Measurements from ENCODE around the gene TRAPPC13.
A peak's percentile ranks its signal among the peaks of the same experiment; 100 is the strongest.
"Not testable (repeated sequence)": the region's sequence is repeated elsewhere in the genome, so short reads cannot be mapped to it uniquely, and the experiment has no call there.

TRAPPC13 gene

DNA sequence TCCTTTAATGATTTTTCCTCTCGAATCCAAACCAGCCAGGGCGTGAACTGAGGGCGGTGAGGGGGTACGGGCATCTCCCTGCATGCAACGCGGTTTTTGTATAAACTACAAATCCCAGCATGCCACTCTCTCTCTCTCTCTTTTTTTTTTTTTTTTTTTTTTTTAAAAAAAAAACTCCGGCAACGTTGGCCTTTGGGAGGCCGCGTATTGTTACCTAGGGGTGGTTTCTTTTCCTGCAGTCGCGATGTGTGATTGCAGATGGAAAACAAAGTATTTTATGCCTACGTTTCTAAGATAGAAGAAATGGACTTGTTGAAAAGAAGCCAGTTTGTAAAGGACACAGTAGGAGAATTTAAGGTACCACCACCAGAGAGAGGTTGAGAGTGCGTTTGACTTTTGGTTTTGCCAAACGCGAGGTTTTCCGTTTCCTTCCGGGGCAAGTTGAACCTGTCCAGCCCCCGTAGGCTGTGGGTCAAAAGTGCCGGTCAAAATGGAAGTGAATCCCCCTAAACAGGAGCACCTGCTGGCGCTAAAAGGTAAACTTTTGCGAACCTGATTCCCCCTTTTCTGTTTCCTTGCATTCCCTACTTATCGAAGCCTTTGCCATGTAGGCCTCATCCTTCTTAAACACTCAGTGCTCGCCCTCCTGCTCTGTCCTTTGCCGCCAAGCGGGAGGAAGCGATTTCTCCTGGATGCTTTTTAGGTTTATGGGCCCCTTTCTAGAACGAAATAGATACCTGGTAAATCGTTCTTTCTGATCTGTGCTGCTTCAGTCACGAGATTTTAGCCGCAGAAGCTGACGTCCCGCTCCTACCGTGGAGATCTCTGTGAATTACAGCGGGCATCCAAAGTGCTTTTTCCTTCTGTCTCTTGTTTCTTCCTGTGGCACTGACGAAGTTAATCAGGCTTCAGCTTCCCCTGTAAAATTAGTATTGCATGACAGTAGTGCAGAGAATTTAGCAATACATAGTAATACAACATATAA is at the start of gene TRAPPC13, which contains the start of gene SHLD3:
Gene TRAPPC13, plus strand, starts transcription at position 457 of the 985 bp plus-strand sequence. Its CDS starts 34 bp downstream, at position 491.
Gene SHLD3, plus strand, starts transcription at position 457 of the 985 bp plus-strand sequence. CDS start 4,561 bp downstream, outside the sequence.
- peak within 1 kb of the TSS; percentile 97 for H3K4me3 ChIP-seq (ENCODE audit: low read length)
- TF ChIP-seq, protein P1, sequence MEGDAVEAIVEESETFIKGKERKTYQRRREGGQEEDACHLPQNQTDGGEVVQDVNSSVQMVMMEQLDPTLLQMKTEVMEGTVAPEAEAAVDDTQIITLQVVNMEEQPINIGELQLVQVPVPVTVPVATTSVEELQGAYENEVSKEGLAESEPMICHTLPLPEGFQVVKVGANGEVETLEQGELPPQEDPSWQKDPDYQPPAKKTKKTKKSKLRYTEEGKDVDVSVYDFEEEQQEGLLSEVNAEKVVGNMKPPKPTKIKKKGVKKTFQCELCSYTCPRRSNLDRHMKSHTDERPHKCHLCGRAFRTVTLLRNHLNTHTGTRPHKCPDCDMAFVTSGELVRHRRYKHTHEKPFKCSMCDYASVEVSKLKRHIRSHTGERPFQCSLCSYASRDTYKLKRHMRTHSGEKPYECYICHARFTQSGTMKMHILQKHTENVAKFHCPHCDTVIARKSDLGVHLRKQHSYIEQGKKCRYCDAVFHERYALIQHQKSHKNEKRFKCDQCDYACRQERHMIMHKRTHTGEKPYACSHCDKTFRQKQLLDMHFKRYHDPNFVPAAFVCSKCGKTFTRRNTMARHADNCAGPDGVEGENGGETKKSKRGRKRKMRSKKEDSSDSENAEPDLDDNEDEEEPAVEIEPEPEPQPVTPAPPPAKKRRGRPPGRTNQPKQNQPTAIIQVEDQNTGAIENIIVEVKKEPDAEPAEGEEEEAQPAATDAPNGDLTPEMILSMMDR (IDR thresholded peaks at IDR 0.05; ENCODE audit: insufficient read depth, low read depth, low read length, missing control alignments): no peak
- DNase-seq (ENCODE audit: low read depth): peak; percentile 84

- TF ChIP-seq, protein P1 (IDR thresholded peaks at IDR 0.05; ENCODE audit: insufficient read depth, low read depth, low read length, missing control alignments): no peak
- H3K4me3 ChIP-seq (ENCODE audit: low read length): no peak overlapping the region
- DNase-seq (ENCODE audit: low read depth): no peak
These were observed 47.7 kb upstream of the TRAPPC13 start for GRCh38 chr5:65577141-65577540.

DNA sequence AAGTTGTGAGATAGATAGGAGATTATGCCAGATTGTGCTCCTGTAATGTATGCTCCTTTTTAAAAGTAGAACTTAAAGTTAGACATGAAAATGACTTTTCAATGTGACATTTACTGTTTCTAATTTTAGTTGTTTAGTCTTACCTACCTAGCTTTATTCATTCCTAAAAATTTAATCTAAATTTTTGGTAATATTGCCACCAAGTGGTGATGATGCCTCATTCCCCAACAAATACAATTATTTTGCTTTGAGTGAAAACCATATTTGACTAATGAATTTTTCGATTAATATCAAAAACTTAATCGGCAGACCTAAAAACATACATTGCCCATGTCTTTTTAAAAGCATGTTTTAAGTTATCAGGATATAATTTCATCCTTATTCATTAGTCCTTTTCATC is 36.1 kb upstream of the TRAPPC13 start:
- no peak for DNase-seq (ENCODE audit: low read depth)
- TF ChIP-seq, protein P1 (IDR thresholded peaks at IDR 0.05; ENCODE audit: insufficient read depth, low read depth, low read length, missing control alignments): no peak
- no peak overlapping the region for H3K4me3 ChIP-seq (ENCODE audit: low read length)

- H3K4me3 ChIP-seq (ENCODE audit: low read length); DNase-seq (ENCODE audit: low read depth): not testable (repeated sequence)
These were observed 23.1 kb upstream of the TRAPPC13 start for GRCh38 chr5:65601761-65602160.

DNA sequence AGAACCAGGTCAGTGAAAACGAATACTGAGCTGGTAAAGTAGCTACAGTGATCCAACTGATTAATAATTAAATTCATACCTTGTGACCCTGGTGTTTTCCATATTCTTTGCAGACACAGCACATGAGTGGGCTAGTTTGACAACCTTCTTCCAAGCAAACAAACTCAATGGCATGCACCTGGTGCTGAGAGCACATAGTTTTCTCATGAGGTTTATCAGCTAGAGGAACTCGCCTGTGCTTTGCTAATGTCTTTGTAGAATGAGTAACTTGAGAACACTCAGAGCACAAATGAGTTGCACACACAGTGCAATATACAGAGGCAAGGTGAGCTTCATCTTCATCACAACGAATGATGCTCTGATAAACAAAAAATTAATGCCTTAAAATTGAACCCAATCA is 13.3 kb upstream of the TRAPPC13 start:
- DNase-seq (ENCODE audit: low read depth): peak; percentile 92
- no peak overlapping the region for H3K4me3 ChIP-seq (ENCODE audit: low read length)
- TF ChIP-seq, protein P1 (IDR thresholded peaks at IDR 0.05; ENCODE audit: insufficient read depth, low read depth, low read length, missing control alignments): no peak

- TF ChIP-seq, protein P1 (IDR thresholded peaks at IDR 0.05; ENCODE audit: insufficient read depth, low read depth, low read length, missing control alignments): no peak
- no peak for DNase-seq (ENCODE audit: low read depth)
- H3K4me3 ChIP-seq (ENCODE audit: low read length): no peak overlapping the region
These were observed 12.4 kb upstream of the TRAPPC13 start for GRCh38 chr5:65612298-65612907.

DNA sequence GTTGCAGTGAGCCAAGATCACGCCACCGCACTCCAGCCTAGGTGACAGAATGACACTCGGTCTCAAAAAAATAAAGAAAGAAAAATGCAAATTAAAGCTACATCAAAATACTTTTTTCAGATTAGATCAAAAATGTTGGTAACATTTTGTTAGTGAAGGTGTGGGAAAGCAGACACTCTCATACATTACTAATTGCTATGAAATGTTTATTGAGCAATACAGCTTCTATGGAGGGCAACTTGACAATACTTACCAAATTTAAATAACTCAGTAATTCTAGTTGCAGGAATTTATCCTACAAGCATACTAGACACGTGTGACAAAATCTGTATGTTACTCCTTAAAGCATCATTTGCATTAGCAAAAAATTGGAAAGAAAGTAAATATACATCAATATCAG is 4.8 kb upstream of the TRAPPC13 start:
- TF ChIP-seq, protein P1 (IDR thresholded peaks at IDR 0.05; ENCODE audit: insufficient read depth, low read depth, low read length, missing control alignments): no peak
- DNase-seq (ENCODE audit: low read depth): peak; percentile 37
- no peak overlapping the region for H3K4me3 ChIP-seq (ENCODE audit: low read length)

DNA sequence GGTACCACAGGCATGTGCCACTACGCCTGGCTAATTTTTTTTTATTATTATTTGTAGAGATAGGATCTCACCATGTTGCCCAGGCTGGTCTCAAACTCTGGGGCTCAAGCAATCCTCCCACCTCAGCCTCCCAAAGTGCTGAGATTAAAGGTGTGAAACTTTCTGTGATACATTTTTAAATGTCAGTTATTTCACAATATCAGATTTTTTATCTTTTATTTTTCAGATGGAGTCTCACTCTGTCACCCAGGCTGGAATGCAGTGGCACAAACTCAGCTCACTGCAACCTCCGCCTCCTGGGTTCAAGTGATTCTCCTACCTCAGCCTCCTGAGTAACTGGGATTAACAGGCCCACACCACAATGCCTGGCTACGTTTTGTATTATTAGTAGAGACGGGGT is 2.9 kb upstream of the TRAPPC13 start:
- not testable (repeated sequence) for H3K4me3 ChIP-seq (ENCODE audit: low read length); DNase-seq (ENCODE audit: low read depth)
